Fibroblast of peridontal ligament (primary cell): Measurements from ENCODE around the gene CARS2.
"Not testable (repeated sequence)": the region's sequence is repeated elsewhere in the genome, so short reads cannot be mapped to it uniquely, and the experiment has no call there.

Source experiments
- DNase-seq: peaks from one replicate; pipeline ENCODE4 v3.0.0-alpha.2; 2010; ENCODE audit errors: extremely low read depth

The CARS2 gene

GRCh38 chr13:110706570-110707372, 855 bp upstream of the CARS2 start:
- DNase-seq: no peak

DNA sequence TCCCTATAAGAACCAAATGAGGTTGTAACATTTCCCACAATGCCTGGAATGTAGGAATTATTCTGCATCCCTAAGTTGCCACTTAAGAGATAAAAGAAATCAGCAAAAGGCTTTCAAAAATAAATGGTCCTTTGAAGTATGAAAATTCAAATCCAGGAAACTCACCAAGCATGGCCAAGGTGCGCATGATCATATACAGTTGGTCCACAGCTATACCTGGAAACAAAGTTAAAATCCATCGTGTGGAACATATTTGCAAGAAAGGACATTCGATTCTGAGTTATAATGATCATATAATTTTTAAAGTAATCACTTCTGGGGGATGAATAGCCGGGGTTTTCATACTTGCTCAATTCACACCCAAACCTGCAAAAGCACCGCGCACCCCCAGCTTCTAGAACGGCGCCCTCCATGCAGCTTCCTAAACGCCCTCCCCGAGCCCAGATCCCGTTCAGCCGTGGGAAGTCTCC, 525 bp downstream of the CARS2 start:
- DNase-seq: no peak

- peak; percentile 44 for DNase-seq
Observed at GRCh38 chr13:110702591-110703526, 3.1 kb downstream of the CARS2 start.

- DNase-seq: no peak
Observed at GRCh38 chr13:110702089-110702488, 3.8 kb downstream of the CARS2 start.

- DNase-seq: not testable (repeated sequence)
Observed at GRCh38 chr13:110701061-110701460, 4.9 kb downstream of the CARS2 start.

- no peak for DNase-seq
Observed at GRCh38 chr13:110700641-110701040, 5.3 kb downstream of the CARS2 start.

- no peak for DNase-seq
Observed at GRCh38 chr13:110700186-110700585, 5.7 kb downstream of the CARS2 start.

GRCh38 chr13:110699148-110700145, 6.5 kb downstream of the CARS2 start:
- DNase-seq: no peak

DNA sequence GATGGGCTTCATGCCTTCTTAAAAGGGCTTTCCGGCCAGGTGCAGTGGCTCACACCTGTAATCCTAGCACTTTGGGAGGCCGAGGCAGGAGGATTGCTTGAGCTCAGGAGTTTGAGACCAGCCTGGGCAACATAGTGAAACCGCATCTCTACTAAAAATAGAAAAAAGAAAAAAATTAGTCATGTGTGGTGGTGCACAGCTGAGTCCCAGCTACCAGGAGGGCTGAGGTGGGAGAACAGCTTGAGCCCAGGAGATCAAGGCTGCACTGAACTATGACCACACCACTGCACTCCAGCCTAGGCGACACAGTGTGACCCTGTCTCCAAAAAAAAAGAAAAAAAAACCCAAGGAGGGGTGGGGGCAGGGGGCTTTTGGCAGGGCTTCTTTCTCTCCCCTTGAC, 7.2 kb downstream of the CARS2 start:
- no peak for DNase-seq

DNA sequence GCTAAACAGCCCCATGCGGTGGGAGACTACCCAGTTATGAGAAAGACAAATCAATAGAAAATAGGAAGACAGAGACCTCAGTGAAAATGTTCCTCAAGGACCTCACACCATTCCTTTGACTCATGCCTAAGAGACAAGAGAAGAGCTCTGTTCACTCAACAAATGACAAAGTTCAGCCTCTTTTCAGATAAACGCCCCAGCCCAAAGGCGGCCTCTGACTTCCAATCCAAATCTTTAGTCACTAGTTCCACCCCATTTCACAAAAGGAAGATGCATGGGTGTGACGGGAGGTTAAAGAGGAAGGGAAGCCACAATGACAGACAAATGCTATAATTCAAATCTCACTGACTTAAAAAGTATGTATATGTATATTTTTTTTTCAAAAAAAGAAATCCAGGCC, 8.1 kb downstream of the CARS2 start:
- no peak for DNase-seq

GRCh38 chr13:110696776-110697175, 9.1 kb downstream of the CARS2 start:
- DNase-seq: no peak

DNA sequence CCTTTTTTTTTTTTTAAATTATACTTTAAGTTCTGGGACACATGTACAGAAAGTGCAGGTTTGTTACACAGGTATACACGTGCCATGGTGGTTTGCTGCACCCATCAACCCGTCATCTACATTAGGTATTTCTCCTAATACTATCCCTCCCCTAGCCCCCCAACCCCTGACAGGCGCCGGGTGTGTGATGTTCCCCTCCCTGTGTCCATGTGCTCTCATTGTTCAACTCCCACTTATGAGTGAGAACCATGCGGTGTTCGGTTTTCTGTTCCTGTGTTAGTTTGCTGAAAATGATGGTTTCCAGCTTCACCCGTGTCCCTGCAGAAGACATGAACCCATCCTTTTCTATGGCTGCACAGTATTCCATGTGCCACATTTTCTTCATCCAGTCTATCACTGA, 10.1 kb downstream of the CARS2 start:
- not testable (repeated sequence) for DNase-seq

GRCh38 chr13:110690516-110690915, 15.4 kb downstream of the CARS2 start:
- no peak for DNase-seq

DNA sequence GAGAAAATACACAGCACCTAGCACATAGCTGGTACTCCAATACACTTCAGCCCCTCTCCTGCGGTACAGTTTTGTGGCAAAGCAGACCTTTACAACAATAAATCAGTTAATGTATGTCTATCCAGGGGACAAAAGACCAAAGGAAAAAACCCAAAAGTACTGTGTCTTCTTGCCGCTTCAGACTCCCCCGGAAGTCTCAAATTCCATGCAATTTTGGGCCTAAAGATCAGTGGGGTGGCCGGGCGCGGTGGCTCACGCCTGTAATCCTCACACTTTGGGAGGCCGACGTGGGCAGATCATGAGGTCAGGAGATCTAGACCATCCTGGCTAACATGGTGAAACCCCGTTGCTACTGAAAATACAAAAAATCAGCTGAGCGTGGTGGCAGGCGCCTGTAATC, 16.2 kb downstream of the CARS2 start:
- no peak for DNase-seq

- no peak for DNase-seq
Observed at GRCh38 chr13:110689041-110689440, 16.9 kb downstream of the CARS2 start.

DNA sequence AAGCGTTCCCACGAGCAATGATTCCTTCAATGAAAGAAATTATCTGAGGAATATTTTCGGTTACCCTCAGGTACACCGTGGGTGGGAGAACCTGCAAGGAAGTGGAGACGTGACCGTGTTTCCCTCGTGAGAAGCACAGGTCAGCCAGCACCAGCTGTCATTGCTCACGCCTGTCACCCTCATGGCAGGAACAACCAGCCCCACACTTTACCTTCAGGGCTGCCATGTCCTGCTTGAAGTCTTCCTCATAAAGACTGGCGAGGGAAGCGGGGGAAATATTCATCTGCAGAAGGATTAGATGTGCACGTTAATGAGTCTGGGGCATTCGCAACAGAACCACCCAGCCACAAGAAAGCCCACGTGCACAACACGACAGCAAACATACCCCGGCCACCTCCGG, 18.2 kb downstream of the CARS2 start:
- DNase-seq: no peak

DNA sequence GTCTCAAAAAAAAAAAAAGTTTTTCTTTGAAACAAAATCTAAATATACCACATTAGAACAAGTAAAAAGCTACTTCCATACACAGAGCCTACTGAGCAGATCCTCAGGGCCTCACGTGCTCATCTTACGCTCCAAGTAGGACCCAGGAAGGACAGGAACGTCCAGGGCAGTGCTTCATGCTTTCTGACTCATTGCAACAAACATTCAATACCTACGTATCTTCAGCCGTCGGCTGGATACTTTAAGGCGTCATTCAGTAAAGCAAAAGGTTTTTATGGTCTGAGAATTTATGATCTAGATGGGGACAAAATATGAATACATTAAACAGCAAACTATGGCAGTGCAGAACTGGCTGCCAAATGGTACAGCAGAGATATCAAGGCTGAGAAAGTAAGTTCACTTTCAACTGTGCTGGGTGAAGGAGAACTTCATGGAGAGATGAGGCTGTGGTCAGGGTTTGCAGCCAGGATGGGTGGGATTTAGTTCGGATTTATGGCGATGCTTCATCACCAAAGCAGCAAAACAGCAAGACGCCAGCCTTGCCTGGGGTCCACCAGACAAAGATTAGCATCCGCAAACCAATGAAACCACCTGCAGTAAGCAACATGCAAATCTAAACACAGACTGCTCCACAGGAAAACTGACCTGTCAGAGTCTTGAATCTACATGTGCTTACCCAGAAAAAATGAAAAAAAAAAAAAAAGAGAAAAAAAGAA, 20.5 kb downstream of the CARS2 start:
- DNase-seq: no peak

GRCh38 chr13:110684388-110685056, 21.4 kb downstream of the CARS2 start:
- DNase-seq: no peak

GRCh38 chr13:110683921-110684320, 22.0 kb downstream of the CARS2 start:
- no peak for DNase-seq

DNA sequence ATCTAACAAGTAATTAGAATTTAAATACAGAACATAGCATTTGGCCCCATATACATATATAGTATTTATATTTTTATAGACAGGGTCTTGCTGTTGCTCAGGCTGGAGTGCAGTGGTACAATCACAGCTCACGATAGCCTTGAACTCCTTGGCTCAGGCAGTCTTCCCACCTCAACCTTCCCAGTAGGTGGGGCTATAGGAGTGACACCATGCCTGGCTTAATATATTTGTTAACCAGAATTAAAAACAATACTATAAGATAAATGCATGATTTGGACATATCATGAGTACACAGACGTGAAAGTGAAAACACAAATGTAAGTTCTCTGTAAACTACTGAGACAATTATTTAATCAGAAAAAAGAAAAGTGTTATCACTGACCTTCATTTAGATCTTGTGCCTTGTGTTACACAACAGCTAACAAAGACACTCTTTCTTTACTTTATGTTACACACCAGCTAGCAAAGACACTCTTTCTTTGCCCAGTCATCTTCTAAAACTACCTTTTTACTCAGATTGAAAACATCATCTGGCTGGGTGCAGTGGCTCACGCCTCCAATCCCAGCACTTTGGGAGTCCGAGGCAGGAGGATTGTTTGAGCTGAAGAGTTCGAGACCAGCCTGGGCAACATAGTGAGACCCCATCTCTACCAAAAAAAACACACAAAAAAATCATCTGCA, 22.6 kb downstream of the CARS2 start:
- DNase-seq: no peak
